Ascending aorta (tissue), 2 donors: ENCODE data around the gene TTLL6. TPM values are rescaled to one million over a fixed set of nuclear protein-coding genes. Genes with fewer than 3 reads are reported as not detected.
"Not testable (repeated sequence)": the region's sequence is repeated elsewhere in the genome, so short reads cannot be mapped to it uniquely, and the experiment has no call there.

Source experiments
- DNase-seq, 2 donors: peaks; one replicate each; pipeline ENCODE4 v3.0.0-alpha.2; 2019; ENCODE audit warnings: low spot score in 2 of 2
- H3K27ac ChIP-seq, 2 donors: fragments of 200-600 bp; sonication (generic); one replicate each; pipeline ENCODE4 v1.5.1; 2016 to 2017; ENCODE audit warnings: mild to moderate bottlenecking in 1 of 2
- H3K27me3 ChIP-seq: fragments of 200-600 bp; sonication (generic); one replicate; pipeline ENCODE4 v1.5.1; 2017
- H3K36me3 ChIP-seq, 2 donors: fragments of 200-600 bp; sonication (generic); one replicate each; pipeline ENCODE4 v1.5.1; 2016
- H3K4me1 ChIP-seq, 2 donors: fragments of 200-600 bp; sonication (generic); one replicate each; pipeline ENCODE4 v1.5.1; 2016 to 2017; ENCODE audit warnings: mild to moderate bottlenecking in 1 of 2
- H3K4me3 ChIP-seq, 2 donors: fragments of 200-600 bp; sonication (generic); one replicate each; pipeline ENCODE4 v1.5.1; 2016 to 2017; ENCODE audit warnings: mild to moderate bottlenecking in 1 of 2
- H3K9me3 ChIP-seq, 2 donors: fragments of 200-600 bp; sonication (generic); one replicate each; pipeline ENCODE4 v1.5.1; 2016
- CTCF ChIP-seq, 3 experiments: fragments of 200-600 bp in 2 of 3; fragments of 450-650 bp in 1 of 3; sonication (generic) in 2 of 3; IDR thresholded peaks; one replicate each; pipeline ENCODE4 v1.5.1; 2016 to 2019; ENCODE audit warnings: antibody characterized with exemption in 3 of 3, mild to moderate bottlenecking in 1 of 3, moderate library complexity in 1 of 3
- intact Hi-C: fragments of 100-400 bp; cut with DNase I; formaldehyde crosslinking; loops from one replicate; pipeline ENCODE4 v1.15.1; 2023
- total RNA-seq: library from RNA; depleted of rRNA; stranded (reverse); fragments of >200 nt; gene quantifications from one replicate; pipeline ENCODE4 v1.1.0, GENCODE V29; 2016

Gene TTLL6
- total RNA-seq, 1 donor from 2014 or later, result not detected

- H3K36me3 ChIP-seq, result no peaks in the 10 kb centered on the region
- H3K9me3 ChIP-seq, result no peaks in the 10 kb centered on the region
- no peak for DNase-seq
- no peak overlapping the region for H3K4me3 ChIP-seq
- peaks cover 53% of the 10 kb centered on the region for H3K27me3 ChIP-seq
- H3K4me1 ChIP-seq, result peaks cover 0 to 1% of the 10 kb centered on the region in 2 donors
- intact Hi-C loops, result no loop called here
- no peak for TF ChIP-seq CTCF (IDR thresholded peaks at IDR 0.05)
- no peak overlapping the region for H3K27ac ChIP-seq
Measured at GRCh38 chr17:48719642-48720265, 97.3 kb downstream of the TTLL6 start.

GRCh38 chr17:48718761-48719641 lies 98.0 kb downstream of the TTLL6 start:
- H3K27me3 ChIP-seq, result peaks cover 46% of the 10 kb centered on the region
- TF ChIP-seq CTCF (IDR thresholded peaks at IDR 0.05), result no peak
- DNase-seq, result no peak
- no peaks in the 10 kb centered on the region for H3K4me1 ChIP-seq
- no peaks in the 10 kb centered on the region for H3K36me3 ChIP-seq
- H3K4me3 ChIP-seq, result no peak overlapping the region
- H3K27ac ChIP-seq, result no peak overlapping the region
- intact Hi-C loops, result no loop called here
- no peaks in the 10 kb centered on the region for H3K9me3 ChIP-seq

- H3K27me3 ChIP-seq, result peaks cover 39% of the 10 kb centered on the region
- no peak for DNase-seq
- H3K27ac ChIP-seq, result no peak overlapping the region
- no peaks in the 10 kb centered on the region for H3K4me1 ChIP-seq
- H3K4me3 ChIP-seq, result no peak overlapping the region
- no peak for TF ChIP-seq CTCF (IDR thresholded peaks at IDR 0.05)
- no peaks in the 10 kb centered on the region for H3K36me3 ChIP-seq
- intact Hi-C loops, result no loop called here
- no peaks in the 10 kb centered on the region for H3K9me3 ChIP-seq
Measured at GRCh38 chr17:48718227-48718760, 98.7 kb downstream of the TTLL6 start.

- no peaks in the 10 kb centered on the region for H3K4me1 ChIP-seq
- no peaks in the 10 kb centered on the region for H3K9me3 ChIP-seq
- DNase-seq, result no peak
- no peaks in the 10 kb centered on the region for H3K36me3 ChIP-seq
- H3K27ac ChIP-seq, result no peak overlapping the region
- no peak for TF ChIP-seq CTCF (IDR thresholded peaks at IDR 0.05)
- H3K27me3 ChIP-seq, result peaks cover 34% of the 10 kb centered on the region
- intact Hi-C loops, result no loop called here
- no peak overlapping the region for H3K4me3 ChIP-seq
Measured at GRCh38 chr17:48717367-48718226, 99.4 kb downstream of the TTLL6 start.

- H3K4me1 ChIP-seq, DNase-seq, H3K9me3 ChIP-seq, intact Hi-C loops, H3K4me3 ChIP-seq, H3K27ac ChIP-seq, H3K36me3 ChIP-seq: not testable (repeated sequence)
- H3K27me3 ChIP-seq, result peaks cover 26% of the 10 kb centered on the region
Measured at GRCh38 chr17:48716549-48716948, 100.5 kb downstream of the TTLL6 start.
